HEK293 (cell line): ENCODE results near the gene SVOP.

Source experiments
- CTCF ChIP-seq: fragments of 450-650 bp; formaldehyde crosslinking; IDR thresholded peaks from 2 replicates; pipeline ENCODE4 v1.5.1; 2016; ENCODE audit warnings: missing biosample characterization, missing genetic modification characterization
- FEZF1 ChIP-seq: fragments of 450-650 bp; formaldehyde crosslinking; IDR thresholded peaks from 2 replicates; pipeline ENCODE4 v1.5.1; 2016; ENCODE audit warnings: missing biosample characterization, missing genetic modification characterization
- HOXC10 ChIP-seq: sonication (generic); formaldehyde crosslinking; IDR thresholded peaks from 2 replicates; pipeline ENCODE4 v1.8.1; 2023; ENCODE audit warnings: mild to moderate bottlenecking, missing genetic modification reagents
- KLF16 ChIP-seq: fragments of 450-650 bp; formaldehyde crosslinking; IDR thresholded peaks from 2 replicates; pipeline ENCODE4 v1.5.1; 2017; ENCODE audit warnings: missing biosample characterization, missing genetic modification characterization
- KLF9 ChIP-seq: fragments of 450-650 bp; formaldehyde crosslinking; IDR thresholded peaks from 2 replicates; pipeline ENCODE4 v1.5.1; 2016; ENCODE audit warnings: missing biosample characterization, missing genetic modification characterization, low read depth
- MYNN ChIP-seq: fragments of 450-650 bp; formaldehyde crosslinking; IDR thresholded peaks from 2 replicates; pipeline ENCODE4 v1.5.1; 2016; ENCODE audit warnings: missing biosample characterization, missing genetic modification characterization, borderline replicate concordance
- PBX3 ChIP-seq: sonication (generic); formaldehyde crosslinking; IDR thresholded peaks from 2 replicates; pipeline ENCODE4 v1.8.1; 2022; ENCODE audit warnings: mild to moderate bottlenecking, moderate library complexity, missing genetic modification reagents
- SCRT2 ChIP-seq: fragments of 450-650 bp; formaldehyde crosslinking; IDR thresholded peaks from 2 replicates; pipeline ENCODE4 v1.5.1; 2016; ENCODE audit warnings: missing biosample characterization, missing genetic modification characterization
- SP3 ChIP-seq: fragments of 450-650 bp; formaldehyde crosslinking; IDR thresholded peaks from 2 replicates; pipeline ENCODE4 v1.5.1; 2016; ENCODE audit warnings: missing biosample characterization, missing genetic modification characterization
- ZBTB48 ChIP-seq: fragments of 450-650 bp; formaldehyde crosslinking; IDR thresholded peaks from 2 replicates; pipeline ENCODE4 v1.5.1; 2016; ENCODE audit warnings: missing biosample characterization, missing genetic modification characterization
- ZFP41 ChIP-seq: fragments of 450-650 bp; formaldehyde crosslinking; IDR thresholded peaks from 2 replicates; pipeline ENCODE4 v1.5.1; 2016; ENCODE audit warnings: missing biosample characterization, missing genetic modification characterization, borderline replicate concordance
- ZNF157 ChIP-seq: fragments of 450-650 bp; formaldehyde crosslinking; IDR thresholded peaks from 2 replicates; pipeline ENCODE4 v1.5.1; 2016; ENCODE audit warnings: missing biosample characterization, missing genetic modification characterization
- ZNF16 ChIP-seq: fragments of 450-650 bp; formaldehyde crosslinking; IDR thresholded peaks from 2 replicates; pipeline ENCODE4 v1.5.1; 2016; ENCODE audit warnings: low read depth, missing biosample characterization, missing genetic modification characterization
- ZNF214 ChIP-seq: fragments of 450-650 bp; formaldehyde crosslinking; IDR thresholded peaks from 2 replicates; pipeline ENCODE4 v1.5.1; 2017; ENCODE audit warnings: missing biosample characterization, mild to moderate bottlenecking, missing genetic modification characterization, borderline replicate concordance
- ZNF266 ChIP-seq: fragments of 450-650 bp; formaldehyde crosslinking; IDR thresholded peaks from 2 replicates; pipeline ENCODE4 v1.5.1; 2016; ENCODE audit warnings: missing biosample characterization, missing genetic modification characterization, low read depth
- ZNF366 ChIP-seq: fragments of 450-650 bp; formaldehyde crosslinking; conservative IDR thresholded peaks from 2 replicates; pipeline ENCODE4 v1.5.1; 2016; ENCODE audit warnings: missing biosample characterization, missing genetic modification characterization
- ZNF398 ChIP-seq: fragments of 450-650 bp; formaldehyde crosslinking; IDR thresholded peaks from 2 replicates; pipeline ENCODE4 v1.5.1; 2017; ENCODE audit warnings: missing biosample characterization, missing genetic modification characterization
- ZNF404 ChIP-seq: fragments of 450-650 bp; formaldehyde crosslinking; IDR thresholded peaks from 2 replicates; pipeline ENCODE4 v1.5.1; 2017; ENCODE audit warnings: missing biosample characterization, missing genetic modification characterization
- ZNF416 ChIP-seq: fragments of 450-650 bp; formaldehyde crosslinking; IDR thresholded peaks from 2 replicates; pipeline ENCODE4 v1.5.1; 2016; ENCODE audit warnings: missing biosample characterization, missing genetic modification characterization
- ZNF518A ChIP-seq: fragments of 450-650 bp; formaldehyde crosslinking; conservative IDR thresholded peaks from 2 replicates; pipeline ENCODE4 v1.5.1; 2016; ENCODE audit warnings: low read depth, missing biosample characterization, missing genetic modification characterization
- ZNF548 ChIP-seq: fragments of 450-650 bp; formaldehyde crosslinking; IDR thresholded peaks from 2 replicates; pipeline ENCODE4 v1.5.1; 2016; ENCODE audit warnings: missing biosample characterization, missing genetic modification characterization
- ZNF549 ChIP-seq: fragments of 450-650 bp; IDR thresholded peaks from 2 replicates; pipeline ENCODE4 v1.5.1; 2018; ENCODE audit warnings: missing biosample characterization, missing genetic modification characterization, mild to moderate bottlenecking, inconsistent platforms, moderate library complexity
- ZNF558 ChIP-seq: fragments of 450-650 bp; formaldehyde crosslinking; IDR thresholded peaks from 2 replicates; pipeline ENCODE4 v1.5.1; 2016; ENCODE audit warnings: missing biosample characterization, missing genetic modification characterization
- ZNF571 ChIP-seq: fragments of 450-650 bp; formaldehyde crosslinking; IDR thresholded peaks from 2 replicates; pipeline ENCODE4 v1.5.0; 2017; ENCODE audit warnings: missing biosample characterization, missing genetic modification characterization
- ZNF626 ChIP-seq: fragments of 450-650 bp; sonication (Bioruptor Pico); formaldehyde crosslinking; IDR thresholded peaks from 2 replicates; pipeline ENCODE4 v1.5.1; 2018; ENCODE audit warnings: missing biosample characterization, missing genetic modification characterization, inconsistent platforms
- ZNF658 ChIP-seq: fragments of 450-650 bp; formaldehyde crosslinking; IDR thresholded peaks from 2 replicates; pipeline ENCODE4; 2016; ENCODE audit warnings: missing biosample characterization, missing genetic modification characterization
- ZNF670 ChIP-seq: fragments of 450-650 bp; formaldehyde crosslinking; IDR thresholded peaks from 2 replicates; pipeline ENCODE4 v1.5.1; 2016; ENCODE audit warnings: missing biosample characterization, missing genetic modification characterization, low read depth
- ZNF707 ChIP-seq: fragments of 450-650 bp; formaldehyde crosslinking; IDR thresholded peaks from 2 replicates; pipeline ENCODE4 v1.5.1; 2016; ENCODE audit warnings: missing biosample characterization, missing genetic modification characterization
- ZNF777 ChIP-seq: fragments of 450-650 bp; formaldehyde crosslinking; IDR thresholded peaks from 2 replicates; pipeline ENCODE4 v1.5.1; 2017; ENCODE audit warnings: missing biosample characterization, missing genetic modification characterization, borderline replicate concordance
- ZSCAN16 ChIP-seq: fragments of 450-650 bp; formaldehyde crosslinking; IDR thresholded peaks from 2 replicates; pipeline ENCODE4 v1.5.1; 2016; ENCODE audit warnings: missing biosample characterization, missing genetic modification characterization

SVOP gene

GRCh38 chr12:109052414-109053323 lies 31.8 kb upstream of the SVOP start, which contains the start of gene USP30 (continued):
- TF ChIP-seq ZNF16 (tag by site-specific recombination), result 0 out of 2 replicates have a peak, but pooled peaks have one; percentile 31
- peak; percentile 55 for TF ChIP-seq ZNF398 (tag by site-specific recombination)
- 0 out of 2 replicates have a peak, but pooled peaks have one; percentile 28 for TF ChIP-seq ZSCAN16 (tag by site-specific recombination)
- no peak for TF ChIP-seq ZNF157
- peak; percentile 88 for TF ChIP-seq MYNN (tag by site-specific recombination)
- TF ChIP-seq SCRT2 (tag by site-specific recombination), result peak; percentile 88
- no peak for TF ChIP-seq ZNF670 (tag by site-specific recombination)
- peak; percentile 86 for TF ChIP-seq SP3 (tag by site-specific recombination)
- 0 out of 2 replicates have a peak, but pooled peaks have one; percentile 28 for TF ChIP-seq CTCF (tag by site-specific recombination)
- peak; percentile 90 for TF ChIP-seq ZNF518A (tag by site-specific recombination)
- TF ChIP-seq ZFP41, result 0 out of 2 replicates have a peak, but pooled peaks have one; percentile 74
- peak; percentile 35; the same call in 1 of the 2 replicates for TF ChIP-seq ZNF558 (tag by site-specific recombination)
- 0 out of 2 replicates have a peak, but pooled peaks have one; percentile 19 for TF ChIP-seq ZNF548 (tag by site-specific recombination)
- peak; percentile 55 for TF ChIP-seq ZNF366 (tag by site-specific recombination)
- TF ChIP-seq FEZF1 (tag by site-specific recombination), result 0 out of 2 replicates have a peak, but pooled peaks have one; percentile 38
- no peak for TF ChIP-seq ZNF404
- TF ChIP-seq PBX3 (CRISPR knock-in tag), result peak; percentile 83; the same call in 1 of the 2 replicates
- no peak for TF ChIP-seq ZNF214 (tag by site-specific recombination)
- no peak for TF ChIP-seq ZNF266 (tag by site-specific recombination)
- peak; percentile 96 for TF ChIP-seq ZNF777
- peak; percentile 83; the same call in 1 of the 2 replicates for TF ChIP-seq ZNF626 (tag by site-specific recombination)
- no peak for TF ChIP-seq ZNF658
- TF ChIP-seq ZNF707 (tag by site-specific recombination), result no peak
- TF ChIP-seq ZNF549 (tag by site-specific recombination), result no peak
- TF ChIP-seq ZBTB48, result peak; percentile 91
- no peak for TF ChIP-seq ZNF571
- TF ChIP-seq HOXC10 (CRISPR knock-in tag), result no peak
- TF ChIP-seq KLF9, result peak; percentile 96
- peak; percentile 99 for TF ChIP-seq KLF16 (tag by site-specific recombination)
- 0 out of 2 replicates have a peak, but pooled peaks have one; percentile 52 for TF ChIP-seq ZNF416 (tag by site-specific recombination)
